ENCODE measurements around the gene CTDP1. TPM values are rescaled to one million over a fixed set of nuclear protein-coding genes. Genes with fewer than 3 reads are reported as not detected.

CTDP1 gene
- total and polyA plus RNA-seq, 2 experiments from 2014 or later = 20.4 to 20.6 TPM

- Histone ChIP-seq H3K27ac (no peak overlapping the region), H3K4me1 (ENCODE audit: insufficient read depth) (no peaks in the 10 kb centered on the region), H3K9me3 (ENCODE audit: low read depth) (no peaks in the 10 kb centered on the region), H3K4me3 (no peak overlapping the region), H4K20me1 (ENCODE audit: insufficient read depth, poor library complexity, severe bottlenecking) (no peaks in the 10 kb centered on the region), H2AFZ (no peak overlapping the region), H3K9me2 (replicated peaks; ENCODE audit: insufficient read depth) (no peaks in the 10 kb centered on the region), H3K79me2 (no peaks in the 10 kb centered on the region), H3K4me2 (no peak overlapping the region), H3K27me3 (peaks cover 3% of the 10 kb centered on the region), H3K36me3 (replicated peaks; ENCODE audit: insufficient read depth, low read depth) (no peaks in the 10 kb centered on the region)
- 91% methylated on average over 8 of the region's 8 CpGs for WGBS (ENCODE audit: low lambda C conversion rate, missing lambda C conversion rate)
- no peak for DNase-seq (ENCODE audit: low spot score)
- no peak for TF ChIP-seq EZH2phosphoT487 (IDR thresholded peaks at IDR 0.05; ENCODE audit: low read depth, severe bottlenecking, unreplicated experiment)
- TF ChIP-seq EZH2 (IDR thresholded peaks at IDR 0.05; ENCODE audit: borderline replicate concordance) = no peak
- no peak for TF ChIP-seq CTCF (IDR thresholded peaks at IDR 0.05; ENCODE audit: poor library complexity)
These were observed 100.9 kb downstream of the CTDP1 start for GRCh38 chr18:79780547-79780946.

- Histone ChIP-seq H3K36me3 (replicated peaks; ENCODE audit: insufficient read depth, low read depth) (no peaks in the 10 kb centered on the region), H3K4me2 (no peak overlapping the region), H3K4me3 (no peak overlapping the region), H2AFZ (no peak overlapping the region), H3K9me2 (replicated peaks; ENCODE audit: insufficient read depth) (no peaks in the 10 kb centered on the region), H3K4me1 (ENCODE audit: insufficient read depth) (no peaks in the 10 kb centered on the region), H3K79me2 (no peaks in the 10 kb centered on the region), H3K27me3 (peaks cover 6% of the 10 kb centered on the region), H3K27ac (no peak overlapping the region), H4K20me1 (ENCODE audit: insufficient read depth, poor library complexity, severe bottlenecking) (no peaks in the 10 kb centered on the region), H3K9me3 (ENCODE audit: low read depth) (no peaks in the 10 kb centered on the region)
- no peak for DNase-seq (ENCODE audit: low spot score)
- 91% methylated on average over 17 of the region's 17 CpGs for WGBS (ENCODE audit: low lambda C conversion rate, missing lambda C conversion rate)
- TF ChIP-seq EZH2phosphoT487 (IDR thresholded peaks at IDR 0.05; ENCODE audit: low read depth, severe bottlenecking, unreplicated experiment) = no peak
- TF ChIP-seq CTCF (IDR thresholded peaks at IDR 0.05; ENCODE audit: poor library complexity) = no peak
- TF ChIP-seq EZH2 (IDR thresholded peaks at IDR 0.05; ENCODE audit: borderline replicate concordance) = no peak
These were observed 101.8 kb downstream of the CTDP1 start for GRCh38 chr18:79781331-79781941.

GRCh38 chr18:79782566-79783308, 103.1 kb downstream of the CTDP1 start:
- Histone ChIP-seq H3K4me2 (no peak overlapping the region), H3K27me3 (peaks cover 19% of the 10 kb centered on the region), H4K20me1 (ENCODE audit: insufficient read depth, poor library complexity, severe bottlenecking) (no peaks in the 10 kb centered on the region), H3K27ac (no peak overlapping the region), H3K9me3 (ENCODE audit: low read depth) (no peaks in the 10 kb centered on the region), H3K4me1 (ENCODE audit: insufficient read depth) (no peaks in the 10 kb centered on the region), H3K9me2 (replicated peaks; ENCODE audit: insufficient read depth) (no peaks in the 10 kb centered on the region), H3K79me2 (no peaks in the 10 kb centered on the region), H3K4me3 (no peak overlapping the region), H2AFZ (no peak overlapping the region), H3K36me3 (replicated peaks; ENCODE audit: insufficient read depth, low read depth) (no peaks in the 10 kb centered on the region)
- TF ChIP-seq EZH2 (IDR thresholded peaks at IDR 0.05; ENCODE audit: borderline replicate concordance) = no peak
- TF ChIP-seq CTCF (IDR thresholded peaks at IDR 0.05; ENCODE audit: poor library complexity) = no peak
- TF ChIP-seq EZH2phosphoT487 (IDR thresholded peaks at IDR 0.05; ENCODE audit: low read depth, severe bottlenecking, unreplicated experiment) = no peak
- whole genome bisulfite sequencing (ENCODE audit: low lambda C conversion rate, missing lambda C conversion rate) = 93% methylated on average over 42 of the region's 43 CpGs
- no peak for DNase-seq (ENCODE audit: low spot score)

All from hepatocyte (in vitro differentiated cells).